Measurements from ENCODE around the gene PGBD2.

- TF ChIP-seq CTCF (conservative IDR thresholded peaks at IDR 0.05) (no peak), EZH2 (IDR thresholded peaks at IDR 0.05; ENCODE audit: low read depth) (no peak)
These were observed 8.9 kb downstream of the PGBD2 start for GRCh38 chr1:248914796-248915381.
